Neural progenitor cell (in vitro differentiated cells): ENCODE measurements around the gene TNXB. TPM values are rescaled to one million over a fixed set of nuclear protein-coding genes. Genes with fewer than 3 reads are reported as not detected.
"Not testable (repeated sequence)": the region's sequence is repeated elsewhere in the genome, so short reads cannot be mapped to it uniquely, and the experiment has no call there.

Source experiments
- DNase-seq: peaks from one replicate; pipeline ENCODE4 v3.0.0-alpha.2; 2016; ENCODE audit warnings: low spot score
- H2AFZ ChIP-seq: fragments of 200-600 bp; sonication (generic); replicated peaks from 2 replicates; pipeline ENCODE4 v1.6.1; 2016; ENCODE audit warnings: antibody characterized with exemption
- H3F3A ChIP-seq: fragments of 200-600 bp; sonication (generic); 2 replicates; pipeline ENCODE4 v1.6.1; 2016; ENCODE audit warnings: antibody characterized with exemption, low read depth
- H3K27ac ChIP-seq: fragments of 200-600 bp; sonication (generic); 2 replicates; pipeline ENCODE4 v1.5.1; 2016; ENCODE audit warnings: mild to moderate bottlenecking
- H3K27me3 ChIP-seq: fragments of 200-600 bp; sonication (generic); 2 replicates; pipeline ENCODE4 v1.6.1; 2016; ENCODE audit warnings: mild to moderate bottlenecking, moderate library complexity
- H3K36me3 ChIP-seq: fragments of 200-600 bp; sonication (generic); 2 replicates; pipeline ENCODE4 v1.5.1; 2016
- H3K4me1 ChIP-seq: fragments of 200-600 bp; sonication (generic); 2 replicates; pipeline ENCODE4 v1.6.1; 2016; ENCODE audit warnings: mixed run types
- H3K4me2 ChIP-seq: fragments of 200-600 bp; sonication (generic); 2 replicates; pipeline ENCODE4 v1.6.1; 2016
- H3K4me3 ChIP-seq: fragments of 200-600 bp; sonication (generic); 2 replicates; pipeline ENCODE4 v1.5.1; 2016
- H3K79me2 ChIP-seq: fragments of 200-600 bp; sonication (generic); 2 replicates; pipeline ENCODE4 v1.6.1; 2016; ENCODE audit warnings: low read depth
- H3K9ac ChIP-seq: fragments of 200-600 bp; sonication (generic); 2 replicates; pipeline ENCODE4 v1.6.1; 2016
- H3K9me3 ChIP-seq: fragments of 200-600 bp; sonication (generic); 2 replicates; pipeline ENCODE4 v1.5.1; 2016; ENCODE audit warnings: low read depth
- H4K20me1 ChIP-seq: fragments of 200-600 bp; sonication (generic); 2 replicates; pipeline ENCODE4 v1.6.1; 2016; ENCODE audit warnings: low read depth
- H3K27ac Mint-ChIP-seq: 3 replicates; pipeline ENCODE4 v1.8.0; 2021; ENCODE audit warnings: mixed read lengths
- H3K27me3 Mint-ChIP-seq: 2 replicates; pipeline ENCODE4 v1.8.0; 2022; ENCODE audit warnings: low read depth, mild to moderate bottlenecking, inconsistent platforms, moderate library complexity, mixed read lengths; ENCODE audit not compliant: insufficient read depth
- H3K36me3 Mint-ChIP-seq: 3 replicates; pipeline ENCODE4 v1.8.0; 2021; ENCODE audit warnings: mixed read lengths
- H3K4me1 Mint-ChIP-seq: 3 replicates; pipeline ENCODE4 v1.8.0; 2021; ENCODE audit warnings: mixed read lengths
- H3K4me3 Mint-ChIP-seq: 3 replicates; pipeline ENCODE4 v1.8.0; 2021; ENCODE audit warnings: mild to moderate bottlenecking, moderate library complexity, mixed read lengths
- H3K9me3 Mint-ChIP-seq: 3 replicates; pipeline ENCODE4 v1.8.0; 2020; ENCODE audit warnings: mixed read lengths
- CTCF ChIP-seq: fragments of 200-600 bp; sonication (generic); IDR thresholded peaks from 2 replicates; pipeline ENCODE4 v1.5.1; 2017; ENCODE audit warnings: antibody characterized with exemption, mild to moderate bottlenecking
- EZH2 ChIP-seq: fragments of 200-600 bp; sonication (generic); IDR thresholded peaks from 2 replicates; pipeline ENCODE4 v1.6.1; 2017; ENCODE audit warnings: antibody characterized with exemption, mild to moderate bottlenecking, moderate library complexity
- EZH2phosphoT487 ChIP-seq: fragments of 200-600 bp; sonication (generic); IDR thresholded peaks from 2 replicates; pipeline ENCODE4 v1.6.1; 2017; ENCODE audit warnings: antibody characterized with exemption
- total RNA-seq: library from RNA; depleted of rRNA; stranded (reverse); fragments of >200 nt; gene quantifications from 2 replicates; pipeline ENCODE4 v1.2.3, GENCODE V29; 2015; ENCODE audit warnings: low replicate concordance

The TNXB gene
- total RNA-seq, 1 donor from 2014 or later: 0.71 TPM

- TF ChIP-seq EZH2phosphoT487 (no peak), CTCF (no peak), EZH2 (no peak)
- H3K4me2 ChIP-seq: no peak overlapping the region
- H3K27ac ChIP-seq: no peak overlapping the region
- peak overlapping the region; percentile 23 for H3K27ac Mint-ChIP-seq
- no peaks in the 10 kb centered on the region for H3K79me2 ChIP-seq
- peaks cover 30% of the 10 kb centered on the region for H3K4me1 Mint-ChIP-seq
- no peak overlapping the region for H3K4me3 Mint-ChIP-seq
- H3K9me3 ChIP-seq: no peaks in the 10 kb centered on the region
- H3K9ac ChIP-seq: no peak overlapping the region
- no peak for DNase-seq
- no peaks in the 10 kb centered on the region for H3K9me3 Mint-ChIP-seq
- no peaks in the 10 kb centered on the region for H4K20me1 ChIP-seq
- H2AFZ ChIP-seq: no peak overlapping the region
- no peaks in the 10 kb centered on the region for H3K36me3 ChIP-seq
- no peak overlapping the region for H3K4me3 ChIP-seq
- peaks cover 19% of the 10 kb centered on the region for H3K36me3 Mint-ChIP-seq
- peaks cover 11% of the 10 kb centered on the region for H3F3A ChIP-seq
- H3K4me1 ChIP-seq: peaks cover 4% of the 10 kb centered on the region
- peaks cover 6% of the 10 kb centered on the region for H3K27me3 Mint-ChIP-seq
- peaks cover 46% of the 10 kb centered on the region for H3K27me3 ChIP-seq
These were observed 37.5 kb upstream of the TNXB start for GRCh38 chr6:32146687-32147086.

GRCh38 chr6:32146287-32146686, 37.1 kb upstream of the TNXB start:
- peaks cover 42% of the 10 kb centered on the region for H3K27me3 ChIP-seq
- no peak overlapping the region for H2AFZ ChIP-seq

GRCh38 chr6:32144238-32144637, 35.1 kb upstream of the TNXB start:
- H3K27me3 ChIP-seq: peaks cover 21% of the 10 kb centered on the region
- H4K20me1 ChIP-seq, H3K9me3 Mint-ChIP-seq, H3K9me3 ChIP-seq, H3K27ac ChIP-seq, H3K4me1 ChIP-seq, H3F3A ChIP-seq, H3K4me3 Mint-ChIP-seq, DNase-seq, H3K9ac ChIP-seq, H3K27ac Mint-ChIP-seq, H2AFZ ChIP-seq, H3K27me3 Mint-ChIP-seq, H3K79me2 ChIP-seq, H3K4me3 ChIP-seq, H3K36me3 ChIP-seq, H3K4me2 ChIP-seq: not testable (repeated sequence)
- H3K4me1 Mint-ChIP-seq: peaks cover 19% of the 10 kb centered on the region
- peaks cover 14% of the 10 kb centered on the region for H3K36me3 Mint-ChIP-seq

More at GRCh38 chr6:32146287-32146686, 37.1 kb upstream of the TNXB start:
- Mint-ChIP-seq H3K9me3 (no peaks in the 10 kb centered on the region), H3K27ac (peak overlapping the region; percentile 23), H3K36me3 (peaks cover 19% of the 10 kb centered on the region), H3K4me3 (no peak overlapping the region), H3K4me1 (peaks cover 28% of the 10 kb centered on the region), H3K27me3 (peaks cover 7% of the 10 kb centered on the region)
- no peak overlapping the region for H3K9ac ChIP-seq
- H3F3A ChIP-seq: peaks cover 7% of the 10 kb centered on the region
- no peak overlapping the region for H3K27ac ChIP-seq
- H3K4me3 ChIP-seq: no peak overlapping the region
- H3K4me1 ChIP-seq: peaks cover under 1% of the 10 kb centered on the region
- no peaks in the 10 kb centered on the region for H4K20me1 ChIP-seq
- H3K79me2 ChIP-seq: no peaks in the 10 kb centered on the region
- DNase-seq: no peak
- H3K4me2 ChIP-seq: no peak overlapping the region
- no peaks in the 10 kb centered on the region for H3K9me3 ChIP-seq
- no peaks in the 10 kb centered on the region for H3K36me3 ChIP-seq
- TF ChIP-seq EZH2phosphoT487 (no peak), CTCF (no peak), EZH2 (no peak)

- Histone ChIP-seq H3K9me3 (no peaks in the 10 kb centered on the region), H3K27ac (no peak overlapping the region), H3K9ac (no peak overlapping the region), H3K36me3 (no peaks in the 10 kb centered on the region), H2AFZ (no peak overlapping the region), H3F3A (no peaks in the 10 kb centered on the region), H3K4me2 (no peak overlapping the region), H3K79me2 (no peaks in the 10 kb centered on the region), H3K4me1 (peaks cover 5% of the 10 kb centered on the region), H3K27me3 (no peaks in the 10 kb centered on the region), H4K20me1 (no peaks in the 10 kb centered on the region), H3K4me3 (no peak overlapping the region)
- H3K27me3 Mint-ChIP-seq: peaks cover 6% of the 10 kb centered on the region
- no peak overlapping the region for H3K4me3 Mint-ChIP-seq
- no peak overlapping the region for H3K27ac Mint-ChIP-seq
- H3K4me1 Mint-ChIP-seq: peaks cover 18% of the 10 kb centered on the region
- H3K9me3 Mint-ChIP-seq: no peaks in the 10 kb centered on the region
- no peak for TF ChIP-seq EZH2
- no peak for TF ChIP-seq CTCF
- TF ChIP-seq EZH2phosphoT487: no peak
- no peaks in the 10 kb centered on the region for H3K36me3 Mint-ChIP-seq
- no peak for DNase-seq
These were observed 31.4 kb upstream of the TNXB start for GRCh38 chr6:32140420-32141046.
